ENCODE data around the gene PLXDC1.

PLXDC1 gene

GRCh38 chr17:39146273-39146672 lies 5.2 kb downstream of the PLXDC1 start:
- no peak for DNase-seq (ENCODE audit: low read depth in 1 of 2, low spot score in 1 of 2)
- TF ChIP-seq SPI1 (IDR thresholded peaks at IDR 0.05; ENCODE audit: borderline replicate concordance, low read depth) (no peak), GABPA (IDR thresholded peaks at IDR 0.05; ENCODE audit: low read depth) (no peak), POLR2AphosphoS5 (IDR thresholded peaks at IDR 0.05; ENCODE audit: low read depth) (no peak), CTCF (IDR thresholded peaks at IDR 0.05; ENCODE audit: insufficient read depth, low read length) (no peak), REST (IDR thresholded peaks at IDR 0.05; ENCODE audit: insufficient replicate concordance, low read depth) (no peak)
- H3K27me3 ChIP-seq (ENCODE audit: insufficient read depth, poor library complexity, severe bottlenecking) = peaks cover 4% of the 10 kb centered on the region
- H3K27ac ChIP-seq (replicated peaks) = no peak overlapping the region
- no peak overlapping the region for H3K4me3 ChIP-seq (replicated peaks; ENCODE audit: insufficient read depth, low read length)

GRCh38 chr17:39145143-39145542 lies 6.3 kb downstream of the PLXDC1 start:
- Histone ChIP-seq H3K4me3 (replicated peaks; ENCODE audit: insufficient read depth, low read length) (no peak overlapping the region), H3K27ac (replicated peaks) (no peak overlapping the region), H3K27me3 (ENCODE audit: insufficient read depth, poor library complexity, severe bottlenecking) (no peaks in the 10 kb centered on the region)
- TF ChIP-seq GABPA (IDR thresholded peaks at IDR 0.05; ENCODE audit: low read depth) (no peak), REST (IDR thresholded peaks at IDR 0.05; ENCODE audit: insufficient replicate concordance, low read depth) (no peak), SPI1 (IDR thresholded peaks at IDR 0.05; ENCODE audit: borderline replicate concordance, low read depth) (no peak), POLR2AphosphoS5 (IDR thresholded peaks at IDR 0.05; ENCODE audit: low read depth) (no peak), CTCF (IDR thresholded peaks at IDR 0.05; ENCODE audit: insufficient read depth, low read length) (no peak)
- DNase-seq (ENCODE audit: low read depth in 1 of 2, low spot score in 1 of 2) = no peak

DNA sequence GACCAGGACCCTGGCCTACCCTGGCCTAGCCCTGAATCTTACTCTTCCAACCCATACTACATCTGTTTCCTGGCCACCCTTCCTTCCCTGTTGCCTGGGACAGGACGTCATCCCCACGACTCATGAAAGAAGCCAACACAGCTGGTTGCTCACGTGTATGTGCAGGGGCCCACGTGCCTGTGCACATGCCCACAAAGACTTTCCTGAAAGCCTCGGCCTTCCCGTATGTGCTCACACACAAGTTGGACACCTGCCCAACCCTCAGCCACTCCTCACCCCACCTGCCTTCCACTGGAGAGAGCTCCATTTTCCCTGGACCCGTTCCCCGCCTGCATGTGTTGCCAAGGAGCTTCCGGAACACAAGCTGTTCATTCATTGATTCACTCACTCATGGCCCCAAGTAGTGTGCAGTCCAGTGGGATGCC lies 7.0 kb downstream of the PLXDC1 start:
- DNase-seq (ENCODE audit: low read depth in 1 of 2, low spot score in 1 of 2) = no peak
- H3K27me3 ChIP-seq (ENCODE audit: insufficient read depth, poor library complexity, severe bottlenecking) = no peaks in the 10 kb centered on the region

More for the DNA sequence above, 7.0 kb downstream of the PLXDC1 start:
- Histone ChIP-seq H3K27ac (replicated peaks) (no peak overlapping the region), H3K4me3 (replicated peaks; ENCODE audit: insufficient read depth, low read length) (no peak overlapping the region)
- no peak for TF ChIP-seq CTCF (IDR thresholded peaks at IDR 0.05; ENCODE audit: insufficient read depth, low read length)
- no peak for TF ChIP-seq REST (IDR thresholded peaks at IDR 0.05; ENCODE audit: insufficient replicate concordance, low read depth)
- no peak for TF ChIP-seq GABPA (IDR thresholded peaks at IDR 0.05; ENCODE audit: low read depth)
- no peak for TF ChIP-seq SPI1 (IDR thresholded peaks at IDR 0.05; ENCODE audit: borderline replicate concordance, low read depth)
- TF ChIP-seq POLR2AphosphoS5 (IDR thresholded peaks at IDR 0.05; ENCODE audit: low read depth) = no peak
